GM21390 (cell line): ENCODE measurements around the gene BLOC1S5.

ENCODE experiments used
- ATAC-seq: cut with Tn5 transposase; IDR thresholded peaks from one replicate; pipeline ENCODE4 v1.9.1; 2021; ENCODE audit not compliant: unreplicated experiment

Gene BLOC1S5

GRCh38 chr6:8063761-8064637 is at the start of gene BLOC1S5:
Gene BLOC1S5, minus strand, starts transcription at chr6:8064389. Its CDS starts 13 bp downstream, at chr6:8064376.
- ATAC-seq, result peak; percentile 88

- ATAC-seq, result no peak
Observed at GRCh38 chr6:8113131-8113654, 49.0 kb upstream of the BLOC1S5 start.

GRCh38 chr6:8110725-8111124 is 46.5 kb upstream of the BLOC1S5 start:
- peak; percentile 4 for ATAC-seq

GRCh38 chr6:8110117-8110721 is 46.0 kb upstream of the BLOC1S5 start:
- peak; percentile 83 for ATAC-seq

GRCh38 chr6:8108759-8109539 is 44.8 kb upstream of the BLOC1S5 start:
- ATAC-seq, result no peak

GRCh38 chr6:8108031-8108660 is 44.0 kb upstream of the BLOC1S5 start:
- ATAC-seq, result no peak

GRCh38 chr6:8105791-8106190 is 41.6 kb upstream of the BLOC1S5 start:
- ATAC-seq, result no peak

GRCh38 chr6:8103726-8104125 is 39.5 kb upstream of the BLOC1S5 start:
- no peak for ATAC-seq

- peak; percentile 99 for ATAC-seq
Observed at GRCh38 chr6:8102122-8102958, 38.2 kb upstream of the BLOC1S5 start, which contains the start of gene EEF1E1. Gene EEF1E1, minus strand, starts transcription at chr6:8102548. Its CDS starts 27 bp downstream, at chr6:8102521.

GRCh38 chr6:8100159-8100854 is 36.1 kb upstream of the BLOC1S5 start:
- ATAC-seq, result no peak

- ATAC-seq, result no peak
Observed at GRCh38 chr6:8090650-8091049, 26.5 kb upstream of the BLOC1S5 start.

GRCh38 chr6:8088886-8089285 is 24.7 kb upstream of the BLOC1S5 start:
- ATAC-seq, result no peak

GRCh38 chr6:8087870-8088754 is 23.9 kb upstream of the BLOC1S5 start:
- no peak for ATAC-seq

- no peak for ATAC-seq
Observed at GRCh38 chr6:8086755-8087306, 22.6 kb upstream of the BLOC1S5 start.

- no peak for ATAC-seq
Observed at GRCh38 chr6:8085053-8085511, 20.9 kb upstream of the BLOC1S5 start.

GRCh38 chr6:8084586-8084985 is 20.4 kb upstream of the BLOC1S5 start:
- ATAC-seq, result no peak

- no peak for ATAC-seq
Observed at GRCh38 chr6:8082954-8083858, 19.0 kb upstream of the BLOC1S5 start.
